ENCODE measurements around the gene SPAG9.

- TF ChIP-seq YY1 (IDR thresholded peaks at IDR 0.05; ENCODE audit: low read depth, low read length) (no peak; the same call in 1 of the 2 replicates), EP300 (IDR thresholded peaks at IDR 0.05; ENCODE audit: borderline replicate concordance in 1 of 2, low read depth in 2 of 2, low read length in 2 of 2) (no peak), KDM1A (IDR thresholded peaks at IDR 0.05; ENCODE audit: borderline replicate concordance, low read length) (no peak), POLR2A (IDR thresholded peaks at IDR 0.05; ENCODE audit: control extremely low read depth in 1 of 2, low read depth in 2 of 2, low read length in 2 of 2) (peak; percentile 70 to 78), MAX (IDR thresholded peaks at IDR 0.05) (peak; percentile 72), CTCF (IDR thresholded peaks at IDR 0.05; ENCODE audit: control extremely low read depth in 1 of 3, insufficient read depth in 1 of 3, low read depth in 1 of 3, low read length in 3 of 3) (peak in 1 of 3 experiments; percentile 46; a peak in 2 of 4 replicates), SP2 (IDR thresholded peaks at IDR 0.05; ENCODE audit: low read length) (no peak), TEAD4 (IDR thresholded peaks at IDR 0.05; ENCODE audit: low read depth, low read length) (no peak), ZNF274 (IDR thresholded peaks at IDR 0.05; ENCODE audit: borderline replicate concordance, extremely low read depth, low read length) (no peak)
These were observed 45.7 kb upstream of the SPAG9 start, which contains the start of gene NME2 for GRCh38 chr17:51166198-51166986.

Measured in H1 (cell line).